Stimulated activated CD4-positive, alpha-beta T cell treated with anti-CD3 and anti-CD28 coated beads, Interleukin-15, amount 100 ng/mL, for 1 hour (primary cell): ENCODE results near the gene HIC1.

ENCODE experiments used
- DNase-seq, 2 donors: peaks; one replicate each; pipeline ENCODE4 v3.0.0-alpha.2; 2020; ENCODE audit warnings: low read depth in 1 of 2, low spot score in 1 of 2

HIC1 gene

DNA sequence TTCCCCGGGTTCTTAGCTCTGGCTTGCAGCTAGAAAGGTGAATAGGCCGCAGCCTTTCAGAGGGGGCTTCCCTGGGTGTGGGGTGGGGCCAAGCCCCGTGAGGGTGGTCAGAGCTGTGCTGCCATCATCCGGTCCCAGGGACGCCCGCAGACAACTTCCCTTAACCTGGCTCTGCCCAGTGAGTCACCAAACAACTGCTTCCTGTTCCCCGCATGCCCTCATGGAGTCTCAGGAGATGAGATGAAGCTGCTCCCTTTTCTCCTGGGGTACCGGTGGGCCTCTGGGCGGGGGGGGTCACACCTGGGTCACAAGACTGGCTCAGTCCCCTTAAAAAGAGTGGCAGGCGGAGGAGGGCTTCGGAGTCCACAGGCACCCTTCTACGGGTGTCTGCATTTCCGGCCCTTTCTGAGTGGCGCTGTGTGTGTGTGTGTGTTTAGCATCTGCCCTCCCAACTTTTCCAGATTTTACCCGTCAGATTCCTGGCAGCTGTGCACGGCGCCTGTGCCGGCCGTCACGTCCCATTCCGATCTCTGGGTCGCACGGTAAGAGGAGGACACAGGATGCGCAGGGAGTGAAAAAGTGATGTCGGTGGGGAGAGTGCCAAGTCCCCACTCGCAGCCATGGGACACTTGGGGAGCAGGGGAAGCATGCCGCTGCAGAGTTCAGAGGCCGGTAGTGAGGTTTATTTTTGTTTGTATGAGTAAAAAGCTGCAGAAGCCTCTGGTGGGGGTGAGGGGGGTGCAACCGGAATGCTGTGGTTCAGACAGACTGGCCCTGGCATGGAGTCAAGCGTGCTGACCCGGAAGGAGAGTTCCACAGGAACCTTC lies 16.8 kb downstream of the HIC1 start:
- no peak for DNase-seq

DNA sequence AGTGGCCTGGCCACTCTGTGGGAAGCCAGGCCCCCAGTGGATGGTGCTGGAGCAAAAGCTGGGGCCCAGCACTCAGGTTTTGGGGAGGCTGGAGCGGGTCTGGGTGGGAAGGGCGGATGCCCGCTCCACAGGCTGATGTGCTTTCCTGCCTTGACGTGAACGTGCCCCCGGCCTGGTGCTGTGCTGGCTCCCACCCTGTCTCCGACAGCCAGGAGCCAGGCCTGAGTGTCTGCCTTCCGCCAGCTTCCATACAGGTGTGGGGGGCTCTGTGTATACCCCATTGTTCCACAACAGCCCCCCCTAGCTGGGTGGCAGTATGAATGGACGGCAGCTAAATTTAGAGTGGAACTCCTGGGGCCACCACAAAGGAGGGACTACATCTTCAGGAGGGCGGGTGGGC lies 20.0 kb downstream of the HIC1 start:
- DNase-seq: no peak

DNA sequence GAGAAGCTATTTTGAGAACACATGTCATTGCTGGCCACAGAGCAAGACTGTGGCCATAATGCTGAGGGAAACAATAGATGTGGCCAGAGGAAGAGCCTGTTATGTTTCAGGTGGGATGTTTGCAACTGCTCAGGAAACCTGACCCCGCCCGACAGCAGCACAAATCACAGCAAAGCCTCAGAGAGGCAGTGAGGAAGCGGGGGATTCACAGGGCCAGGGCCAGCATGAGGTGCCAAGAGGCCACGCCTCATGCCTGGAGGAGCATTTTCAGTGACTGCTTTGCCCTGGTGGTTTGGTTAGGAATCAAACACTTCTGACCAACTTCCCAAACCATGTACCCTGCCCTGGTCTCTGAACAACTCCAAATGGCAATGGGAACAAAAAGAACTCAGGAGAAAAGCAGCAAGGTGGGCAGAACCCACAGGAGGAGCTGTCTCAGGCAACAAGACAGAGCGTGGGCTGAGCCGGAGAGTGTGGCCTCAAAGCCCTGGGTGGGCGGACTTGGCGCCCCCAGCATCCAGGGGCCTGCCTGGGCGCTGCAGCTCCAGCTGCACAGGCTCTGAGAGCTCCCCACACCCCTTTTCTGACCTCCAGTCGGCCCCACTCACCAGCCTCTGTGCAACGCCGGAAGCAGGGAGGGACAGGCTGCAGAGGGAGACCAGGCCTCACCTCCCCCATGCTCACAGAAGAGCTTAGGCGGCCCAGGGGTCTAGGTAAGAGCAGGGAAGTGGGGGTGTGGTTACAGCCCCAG lies 20.6 kb downstream of the HIC1 start:
- no peak for DNase-seq

DNA sequence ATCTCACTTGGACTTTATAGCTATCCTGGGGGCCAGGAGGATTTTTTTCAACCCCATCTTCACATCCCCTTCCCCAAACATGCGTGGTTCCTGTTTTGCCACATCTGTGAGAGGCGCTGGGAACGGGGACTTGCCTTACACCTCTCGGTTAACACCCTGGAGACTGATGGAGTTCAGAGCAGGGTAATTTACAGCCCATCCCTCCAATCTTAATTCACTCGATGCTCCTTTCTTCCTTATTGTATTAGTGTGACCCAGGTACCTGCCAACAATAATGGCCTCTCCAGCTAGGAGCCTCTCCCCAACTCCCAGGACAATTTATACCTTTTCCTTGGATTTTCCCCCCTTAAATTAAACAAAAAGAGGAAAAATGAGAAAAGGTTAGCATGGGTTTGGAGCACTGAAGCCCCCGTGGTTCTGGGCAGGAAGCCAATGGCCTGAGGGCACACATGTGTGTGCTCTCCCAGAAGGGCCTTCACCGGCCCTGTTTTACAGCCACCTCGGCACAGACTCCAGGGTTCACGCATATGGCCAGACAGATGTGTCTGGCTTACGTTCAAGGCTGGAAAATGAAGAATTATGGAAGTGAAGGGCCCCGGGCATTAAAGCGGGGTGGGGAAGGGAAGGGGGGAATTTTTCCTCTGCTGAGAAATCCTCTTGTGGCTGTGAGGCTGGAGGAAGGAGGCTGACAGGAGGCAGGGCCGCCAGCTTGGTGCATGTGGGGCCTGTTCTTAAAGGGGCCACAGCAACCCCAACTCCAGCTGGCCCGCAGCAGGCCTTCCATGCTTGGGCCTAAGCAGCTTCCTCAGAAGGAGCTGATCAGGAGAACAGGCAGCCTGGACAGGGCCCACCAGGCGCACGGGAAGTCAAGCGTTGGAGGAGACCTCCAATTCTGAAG lies 21.4 kb downstream of the HIC1 start:
- no peak for DNase-seq

DNA sequence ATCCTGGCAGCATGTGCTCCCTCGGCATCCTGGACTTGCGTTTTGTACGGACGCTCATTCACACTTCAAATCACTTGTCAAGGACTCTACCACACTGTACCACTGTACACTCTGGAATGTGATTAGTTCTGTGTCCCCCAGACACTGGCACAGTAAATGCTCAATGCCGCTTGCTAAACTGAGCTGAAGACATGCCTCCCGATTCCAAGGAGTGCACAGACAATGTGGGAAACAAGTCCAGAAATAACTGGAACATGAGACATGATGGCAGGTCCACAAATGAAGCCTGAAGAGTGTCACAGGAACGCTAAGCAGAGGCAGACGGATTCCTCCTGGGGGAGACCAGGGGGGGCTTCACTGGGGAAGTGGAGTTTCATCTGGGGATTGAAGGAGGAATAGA lies 22.1 kb downstream of the HIC1 start:
- no peak for DNase-seq

DNA sequence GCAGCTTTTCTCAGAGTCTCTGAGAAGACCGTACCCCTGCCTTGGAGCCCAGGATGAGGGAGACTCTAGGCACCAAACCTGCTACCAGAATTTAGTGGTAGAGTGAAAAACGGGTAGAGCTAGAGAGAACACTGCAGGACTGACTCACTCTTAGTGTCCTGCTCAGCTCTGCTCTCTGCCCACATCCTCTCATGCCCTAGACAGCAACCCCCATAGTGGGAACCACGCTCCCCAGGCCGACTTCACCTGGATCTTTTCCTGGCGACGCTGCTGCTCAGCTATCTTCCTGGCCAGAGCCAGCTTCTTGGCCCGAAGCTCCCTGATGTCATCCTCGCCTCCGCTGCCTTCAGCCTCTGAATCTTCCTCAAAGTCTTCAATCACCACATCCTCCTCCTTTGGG lies 26.7 kb downstream of the HIC1 start:
- no peak for DNase-seq

DNA sequence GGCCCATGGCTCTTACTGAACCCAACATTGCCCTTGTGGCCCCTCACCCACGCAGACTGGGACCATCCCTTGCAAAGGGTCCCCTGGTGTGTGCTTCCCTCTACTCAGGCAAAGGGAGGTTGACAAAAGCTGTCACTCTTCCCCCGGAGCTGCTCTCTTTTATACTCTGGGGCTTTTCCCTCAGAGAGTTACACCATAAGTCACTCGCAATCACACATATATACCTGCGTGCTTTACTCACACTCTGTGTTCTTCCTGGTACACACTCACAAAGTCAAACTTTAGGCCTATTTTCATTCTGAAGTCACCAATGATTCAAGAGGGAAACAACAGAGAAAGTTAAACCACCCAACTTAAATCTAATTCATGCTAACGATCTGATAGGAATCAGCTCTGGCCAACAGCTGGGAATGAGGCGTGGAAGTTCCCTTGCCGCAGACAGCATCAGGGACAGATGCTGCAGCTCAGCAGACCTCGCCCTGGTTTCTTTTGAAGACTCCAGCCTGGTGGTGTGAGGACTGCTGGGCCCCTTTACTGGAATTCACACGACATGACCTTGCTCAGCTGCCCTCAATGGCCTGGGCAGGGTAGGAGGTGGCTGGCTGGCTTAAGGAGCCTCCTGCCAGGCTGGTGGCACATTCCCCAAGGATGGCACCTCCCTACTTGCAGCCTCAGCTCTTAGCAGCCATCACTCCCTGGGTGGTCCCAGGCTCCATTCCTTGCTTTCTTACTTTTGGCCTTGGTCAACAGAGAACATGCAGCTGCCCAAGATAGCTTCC lies 27.3 kb downstream of the HIC1 start:
- DNase-seq: no peak

DNA sequence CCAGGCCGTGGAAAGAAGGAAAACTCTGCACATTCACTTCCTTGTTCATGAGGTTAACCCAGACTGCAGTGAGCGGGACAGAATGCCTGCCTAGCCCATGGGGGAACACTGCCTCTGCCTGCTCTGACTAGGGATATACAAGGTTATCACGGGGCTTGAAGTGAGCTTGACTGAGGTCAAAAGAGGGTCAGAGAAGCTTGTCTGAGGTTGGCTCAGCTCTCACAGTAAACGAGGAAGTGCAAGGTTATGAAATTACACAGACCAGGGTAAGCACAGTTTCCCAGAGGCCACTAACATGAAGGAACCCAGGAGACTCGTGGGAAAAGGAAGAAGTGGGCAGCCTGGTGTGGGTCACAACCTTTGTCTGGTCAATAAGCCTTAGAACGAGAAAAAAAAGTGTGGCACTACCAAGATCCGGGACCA lies 28.7 kb downstream of the HIC1 start:
- no peak for DNase-seq

DNA sequence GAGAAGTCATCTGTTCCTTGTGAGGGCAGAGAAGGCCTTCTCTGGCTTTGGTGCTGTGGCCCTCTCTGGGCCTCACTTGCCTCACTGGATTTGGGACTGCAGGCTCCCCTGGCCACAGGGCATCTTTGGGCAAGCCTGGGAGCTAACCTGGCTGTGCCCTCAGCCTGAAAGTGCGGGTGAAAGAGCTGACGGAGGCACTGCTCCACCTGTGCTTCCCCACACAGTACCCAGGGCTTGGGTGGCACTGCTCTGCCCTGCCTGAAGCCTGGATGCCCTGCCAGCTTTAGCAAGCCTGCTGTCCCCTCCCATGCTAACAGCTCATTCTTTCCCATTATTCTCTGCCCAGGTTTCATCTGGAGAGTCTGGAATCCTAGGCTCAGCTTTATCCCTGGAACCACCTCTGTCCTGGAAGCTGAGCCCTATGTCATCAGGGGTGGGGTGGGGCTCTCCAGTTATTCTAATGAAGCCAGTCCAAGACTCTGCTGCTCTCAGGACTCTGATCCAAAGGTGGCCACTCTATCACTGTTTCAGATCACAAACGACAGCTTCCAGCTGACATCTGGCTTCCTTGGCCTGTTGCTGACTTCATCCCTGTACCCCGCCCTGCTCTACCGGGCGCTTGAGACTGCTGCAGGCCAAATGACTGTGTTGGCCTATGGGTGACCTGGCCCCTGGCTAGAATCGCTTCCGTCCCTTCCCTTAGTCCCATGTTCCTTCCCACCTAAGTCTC lies 29.3 kb downstream of the HIC1 start:
- no peak for DNase-seq

DNA sequence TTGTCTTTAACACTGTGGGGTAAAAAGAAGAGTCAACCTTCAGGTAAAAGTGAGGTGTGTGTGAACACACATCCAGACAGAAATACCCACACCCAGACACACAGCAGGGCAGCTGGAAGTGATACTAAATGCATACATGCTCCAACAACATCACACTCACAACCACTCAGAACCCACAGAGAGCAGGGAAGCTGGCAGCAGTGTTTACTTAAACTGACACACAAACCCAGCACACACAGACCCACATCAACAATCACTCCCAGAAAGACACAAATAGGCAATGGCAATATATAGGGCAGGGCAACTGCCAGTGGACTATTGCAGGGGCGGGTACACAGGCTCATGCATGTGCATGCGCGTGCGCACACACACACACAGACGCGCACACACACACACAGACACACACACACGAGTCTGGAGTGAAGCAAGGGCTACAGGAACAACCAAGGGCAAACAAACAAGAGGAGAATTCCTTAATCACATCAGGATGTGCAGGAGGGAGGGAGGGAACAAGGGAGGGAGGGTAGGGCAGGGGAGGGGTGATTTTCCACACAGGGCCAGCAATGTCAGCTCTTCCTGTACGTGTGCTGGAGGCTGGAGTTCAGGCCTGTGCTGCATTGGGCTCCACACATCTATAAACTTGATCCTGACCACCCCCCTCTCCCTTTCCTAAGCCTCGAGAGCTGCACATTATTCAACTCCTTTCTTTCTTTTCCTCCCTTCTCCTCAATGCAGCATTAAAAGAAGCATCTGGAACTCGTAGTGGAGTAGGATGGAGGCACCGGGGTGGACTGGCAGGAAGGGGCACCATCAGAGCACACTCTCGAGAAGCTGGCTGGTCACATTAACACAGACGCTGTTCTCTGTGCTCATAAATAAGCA lies 30.1 kb downstream of the HIC1 start:
- no peak for DNase-seq

DNA sequence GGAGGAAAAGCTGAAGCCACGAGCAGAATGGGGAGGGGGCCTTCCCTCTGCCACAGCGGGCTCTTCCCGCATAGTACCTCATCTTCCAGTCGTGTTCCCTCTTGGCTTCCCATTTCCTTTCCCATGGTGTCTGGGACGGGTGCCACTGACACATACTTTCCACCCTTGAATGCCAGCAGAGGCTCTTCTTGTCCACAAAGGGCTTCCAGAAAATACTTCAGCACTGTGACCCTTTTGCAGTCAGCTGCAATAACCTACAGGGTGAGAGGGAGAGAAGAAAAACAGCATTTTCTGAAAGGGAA lies 30.7 kb downstream of the HIC1 start:
- no peak for DNase-seq

DNA sequence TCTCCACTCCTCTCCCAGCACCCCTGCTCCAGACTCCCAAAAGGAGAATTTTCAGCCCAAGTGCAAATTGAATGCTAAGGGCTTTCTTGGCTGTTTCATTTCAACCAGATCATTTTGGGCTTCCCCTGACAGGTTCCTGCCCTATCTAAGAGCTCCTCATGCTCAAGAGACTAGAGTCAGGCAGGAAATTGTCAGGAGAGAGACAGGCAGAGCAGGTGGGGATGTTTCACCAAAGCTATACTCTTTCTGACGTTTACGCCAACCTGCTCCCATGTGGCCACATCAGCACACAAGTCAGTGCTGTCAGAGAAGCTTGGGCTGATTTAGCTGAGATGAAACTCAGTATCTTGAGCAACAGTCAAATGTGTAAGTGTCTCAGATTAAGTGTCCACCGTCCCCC lies 31.4 kb downstream of the HIC1 start:
- DNase-seq: no peak

DNA sequence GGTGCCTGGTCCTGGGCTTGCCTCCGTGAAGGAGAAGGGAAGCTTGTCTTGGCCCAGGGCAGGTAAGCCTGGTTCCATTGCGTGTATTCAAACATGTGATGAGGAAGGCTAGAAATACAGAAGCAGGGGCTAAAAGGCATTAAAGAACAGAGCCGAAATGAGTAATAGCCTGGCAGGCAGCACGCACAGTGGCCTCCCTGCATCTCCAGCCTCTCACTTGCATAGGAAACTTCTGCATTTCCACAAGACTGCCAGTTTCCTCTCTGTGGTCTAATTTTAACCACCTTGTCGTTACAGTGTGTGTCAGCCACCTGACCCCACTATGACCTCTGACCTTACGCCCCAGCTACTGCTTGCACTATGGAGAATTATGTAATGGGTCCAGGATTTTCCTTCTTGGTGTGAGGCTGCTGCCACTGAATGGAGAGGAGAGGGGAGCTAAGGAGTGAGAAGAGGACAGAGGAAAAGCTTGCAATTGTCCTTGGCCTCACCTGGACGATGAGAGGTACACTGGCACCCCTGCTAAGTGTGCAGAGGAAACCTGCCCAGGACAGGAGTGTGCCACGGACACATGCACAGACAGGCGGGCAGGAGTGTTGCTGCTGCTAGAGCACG lies 32.8 kb downstream of the HIC1 start:
- no peak for DNase-seq

DNA sequence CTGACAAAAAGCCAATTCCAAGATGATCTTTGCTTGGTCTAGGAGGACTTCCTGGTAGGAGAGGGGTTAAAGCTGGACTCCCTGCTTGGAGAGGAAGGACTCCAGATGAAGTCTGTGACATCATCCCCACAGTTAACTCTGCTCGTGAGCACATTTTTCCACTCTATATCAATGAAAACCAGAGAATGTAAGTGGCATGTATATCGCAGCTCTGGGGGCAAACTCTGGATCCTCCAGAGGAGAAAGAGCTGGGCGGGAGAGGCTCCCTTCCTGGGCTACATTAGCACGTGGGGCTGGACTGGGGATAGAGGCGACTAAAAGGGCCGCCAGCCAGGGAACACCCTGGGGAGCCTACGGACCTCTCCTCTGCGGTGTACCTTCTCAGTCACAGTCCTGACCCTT lies 34.1 kb downstream of the HIC1 start:
- no peak for DNase-seq

DNA sequence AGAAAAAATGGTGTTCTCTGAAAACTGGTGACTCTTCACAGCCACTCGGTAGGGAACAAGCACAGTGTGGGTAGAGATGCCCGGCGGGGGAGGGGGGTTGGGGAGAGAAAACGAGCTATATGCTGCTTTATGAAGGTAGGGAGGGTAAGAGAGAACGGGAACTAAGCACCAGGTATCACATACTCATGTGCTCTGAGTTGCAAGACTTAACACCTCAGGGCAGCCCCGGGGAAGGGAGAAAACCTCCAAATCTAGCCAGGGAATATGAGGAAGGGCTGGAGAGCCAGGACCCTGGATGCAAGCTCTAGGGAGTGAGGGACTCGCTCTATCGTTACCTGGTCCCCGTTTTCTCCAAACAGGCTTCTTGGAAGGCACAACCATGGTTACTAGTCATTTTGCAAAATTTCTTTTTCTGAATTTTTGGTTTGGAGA lies 35.3 kb downstream of the HIC1 start:
- no peak for DNase-seq

DNA sequence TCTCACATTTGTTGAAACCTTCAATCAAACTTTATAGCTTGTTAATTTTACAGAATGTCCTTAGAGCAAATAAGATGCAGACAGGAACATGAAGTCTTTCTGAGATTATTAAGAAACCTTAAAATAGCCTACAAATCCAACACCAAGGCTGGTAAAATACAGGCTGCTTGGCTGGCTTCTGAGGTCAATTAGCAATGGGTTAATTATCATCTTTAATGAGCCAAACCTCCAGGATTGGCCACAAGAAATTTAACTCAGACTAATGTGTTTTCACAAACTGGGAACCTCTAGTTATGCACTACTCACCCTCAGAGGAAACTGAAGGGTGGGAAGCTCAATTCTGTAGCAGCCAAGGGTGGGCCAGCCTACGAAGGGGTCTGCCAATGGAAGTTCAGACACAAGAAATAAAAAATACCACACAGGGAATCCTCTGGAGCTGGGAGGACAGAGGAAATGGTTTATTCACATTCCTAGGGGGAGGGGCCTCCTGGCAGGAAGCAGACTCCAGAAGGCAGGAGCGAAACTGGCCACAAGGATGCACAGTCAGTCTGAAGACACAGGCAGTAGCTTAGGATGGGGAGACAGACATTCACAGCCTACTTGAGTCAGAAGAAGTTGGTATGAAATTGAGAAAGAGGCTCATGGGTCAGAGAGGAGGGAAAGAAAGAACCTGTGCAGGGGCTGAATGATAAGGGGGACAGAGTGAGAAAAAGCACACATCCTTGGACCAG lies 36.1 kb downstream of the HIC1 start:
- DNase-seq: no peak

DNA sequence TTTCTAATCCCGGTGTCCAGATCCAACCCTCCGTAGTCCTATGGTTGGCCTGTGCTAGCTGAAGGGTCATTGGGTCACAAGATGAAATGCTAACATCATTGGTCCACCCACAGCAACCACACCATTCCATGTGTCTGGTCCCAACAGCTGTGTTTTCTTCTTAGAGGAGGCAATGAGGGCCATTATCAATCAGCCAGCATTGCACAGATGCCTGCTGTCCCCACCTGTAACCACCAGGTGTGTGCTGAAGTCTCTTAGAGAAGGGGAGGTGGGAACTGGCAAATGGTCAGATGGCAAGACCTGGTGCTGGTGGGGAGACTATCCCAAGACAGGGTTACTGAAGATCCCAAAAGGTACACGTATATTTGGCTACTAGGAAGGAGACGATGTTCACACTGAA lies 37.4 kb downstream of the HIC1 start:
- DNase-seq: no peak

DNA sequence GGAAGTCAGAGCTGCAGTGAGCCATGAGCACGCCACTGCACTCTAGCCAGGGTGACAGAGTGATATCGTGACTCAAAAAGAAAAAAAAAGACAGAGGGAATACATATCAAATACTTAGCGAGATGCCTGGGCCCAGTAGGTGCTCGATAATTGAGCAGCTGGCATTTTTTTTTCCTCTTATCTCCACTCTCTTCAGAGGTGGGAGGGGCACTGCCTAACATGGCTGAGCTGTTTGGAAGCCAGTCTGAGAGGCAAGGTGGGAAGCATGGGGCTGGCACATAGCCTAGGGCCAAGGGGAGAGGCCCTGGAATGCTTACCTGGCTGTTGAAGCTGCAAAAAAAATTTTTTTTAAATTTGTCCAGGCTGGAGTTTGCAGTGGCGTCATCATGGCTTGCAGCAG lies 38.4 kb downstream of the HIC1 start:
- no peak for DNase-seq
